Measurements from ENCODE around the gene DLG5. TPM values are rescaled to one million over a fixed set of nuclear protein-coding genes. Genes with fewer than 3 reads are reported as not detected.

Gene DLG5
- total and polyA plus RNA-seq, 4 donors: 1.2 to 7.1 (median 4.6) TPM

DNA sequence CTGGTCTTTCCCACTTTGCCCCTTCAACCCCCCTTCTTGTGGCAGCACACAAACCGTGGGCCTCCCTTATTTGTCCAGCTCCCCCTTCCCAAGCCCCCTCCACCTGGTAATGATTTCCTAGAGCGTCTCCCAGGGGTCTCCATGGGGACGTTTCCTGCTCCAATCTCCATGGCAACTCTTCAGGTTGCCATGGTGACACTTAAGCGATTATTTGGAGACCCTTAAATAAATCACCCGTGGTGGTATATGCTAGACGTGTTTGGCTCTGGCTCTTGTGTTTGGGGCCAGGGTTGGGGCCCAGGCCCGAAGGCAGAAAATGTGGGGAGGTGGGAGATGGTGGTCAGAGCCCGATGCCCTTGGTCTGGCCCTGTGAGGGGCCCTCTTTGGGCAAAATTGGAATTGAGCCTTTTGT lies 41.1 kb upstream of the DLG5 start (continued):
- TF ChIP-seq, protein P1, sequence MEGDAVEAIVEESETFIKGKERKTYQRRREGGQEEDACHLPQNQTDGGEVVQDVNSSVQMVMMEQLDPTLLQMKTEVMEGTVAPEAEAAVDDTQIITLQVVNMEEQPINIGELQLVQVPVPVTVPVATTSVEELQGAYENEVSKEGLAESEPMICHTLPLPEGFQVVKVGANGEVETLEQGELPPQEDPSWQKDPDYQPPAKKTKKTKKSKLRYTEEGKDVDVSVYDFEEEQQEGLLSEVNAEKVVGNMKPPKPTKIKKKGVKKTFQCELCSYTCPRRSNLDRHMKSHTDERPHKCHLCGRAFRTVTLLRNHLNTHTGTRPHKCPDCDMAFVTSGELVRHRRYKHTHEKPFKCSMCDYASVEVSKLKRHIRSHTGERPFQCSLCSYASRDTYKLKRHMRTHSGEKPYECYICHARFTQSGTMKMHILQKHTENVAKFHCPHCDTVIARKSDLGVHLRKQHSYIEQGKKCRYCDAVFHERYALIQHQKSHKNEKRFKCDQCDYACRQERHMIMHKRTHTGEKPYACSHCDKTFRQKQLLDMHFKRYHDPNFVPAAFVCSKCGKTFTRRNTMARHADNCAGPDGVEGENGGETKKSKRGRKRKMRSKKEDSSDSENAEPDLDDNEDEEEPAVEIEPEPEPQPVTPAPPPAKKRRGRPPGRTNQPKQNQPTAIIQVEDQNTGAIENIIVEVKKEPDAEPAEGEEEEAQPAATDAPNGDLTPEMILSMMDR (IDR thresholded peaks at IDR 0.05; ENCODE audit: low read depth, low read length, missing input control): no peak
- TF ChIP-seq, protein P2, sequence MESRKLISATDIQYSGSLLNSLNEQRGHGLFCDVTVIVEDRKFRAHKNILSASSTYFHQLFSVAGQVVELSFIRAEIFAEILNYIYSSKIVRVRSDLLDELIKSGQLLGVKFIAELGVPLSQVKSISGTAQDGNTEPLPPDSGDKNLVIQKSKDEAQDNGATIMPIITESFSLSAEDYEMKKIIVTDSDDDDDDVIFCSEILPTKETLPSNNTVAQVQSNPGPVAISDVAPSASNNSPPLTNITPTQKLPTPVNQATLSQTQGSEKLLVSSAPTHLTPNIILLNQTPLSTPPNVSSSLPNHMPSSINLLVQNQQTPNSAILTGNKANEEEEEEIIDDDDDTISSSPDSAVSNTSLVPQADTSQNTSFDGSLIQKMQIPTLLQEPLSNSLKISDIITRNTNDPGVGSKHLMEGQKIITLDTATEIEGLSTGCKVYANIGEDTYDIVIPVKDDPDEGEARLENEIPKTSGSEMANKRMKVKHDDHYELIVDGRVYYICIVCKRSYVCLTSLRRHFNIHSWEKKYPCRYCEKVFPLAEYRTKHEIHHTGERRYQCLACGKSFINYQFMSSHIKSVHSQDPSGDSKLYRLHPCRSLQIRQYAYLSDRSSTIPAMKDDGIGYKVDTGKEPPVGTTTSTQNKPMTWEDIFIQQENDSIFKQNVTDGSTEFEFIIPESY (IDR thresholded peaks at IDR 0.05): no peak
- TF ChIP-seq RAD21 (IDR thresholded peaks at IDR 0.05): no peak

DNA sequence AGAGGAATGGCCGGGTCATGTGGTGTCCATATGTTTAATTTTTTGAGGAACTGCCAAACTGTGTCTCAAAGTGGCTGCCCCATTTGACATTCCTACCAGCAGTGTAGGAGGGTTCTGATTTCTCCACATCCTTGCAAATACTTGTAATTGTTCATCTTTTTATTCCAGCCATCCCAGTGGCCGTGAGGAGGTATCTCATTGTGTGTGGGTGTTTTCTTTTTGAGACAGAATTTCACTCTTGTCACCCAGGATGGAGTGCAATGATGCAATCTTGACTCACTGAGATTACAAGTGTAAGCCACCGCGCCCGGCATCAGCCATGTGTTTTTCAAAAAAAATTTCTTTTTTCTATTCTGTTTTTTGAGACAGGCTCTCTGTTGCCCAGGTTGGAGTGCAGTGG lies 38.7 kb upstream of the DLG5 start:
- WGBS: 93% methylated on average over 5 of the region's 5 CpGs
- no peaks in the 10 kb centered on the region for H3K9me3 ChIP-seq (ENCODE audit: control insufficient read depth in 4 of 4, low read length in 3 of 4)
- DNase-seq (ENCODE audit: low spot score): no peak
- H3K9ac ChIP-seq (ENCODE audit: low read depth in 1 of 2, low read length in 2 of 2): no peak overlapping the region
- no peaks in the 10 kb centered on the region for H3K36me3 ChIP-seq (ENCODE audit: control insufficient read depth in 4 of 4, insufficient read depth in 3 of 4, low read depth in 1 of 4, low read length in 3 of 4)
- H3K4me1 ChIP-seq (ENCODE audit: control insufficient read depth in 4 of 4, insufficient read depth in 4 of 4, low read length in 3 of 4): no peaks in the 10 kb centered on the region
- TF ChIP-seq HNF4G (IDR thresholded peaks at IDR 0.05): no peak
- TF ChIP-seq, protein P3, sequence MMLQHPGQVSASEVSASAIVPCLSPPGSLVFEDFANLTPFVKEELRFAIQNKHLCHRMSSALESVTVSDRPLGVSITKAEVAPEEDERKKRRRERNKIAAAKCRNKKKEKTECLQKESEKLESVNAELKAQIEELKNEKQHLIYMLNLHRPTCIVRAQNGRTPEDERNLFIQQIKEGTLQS (IDR thresholded peaks at IDR 0.05): no peak
- TF ChIP-seq, protein P4, sequence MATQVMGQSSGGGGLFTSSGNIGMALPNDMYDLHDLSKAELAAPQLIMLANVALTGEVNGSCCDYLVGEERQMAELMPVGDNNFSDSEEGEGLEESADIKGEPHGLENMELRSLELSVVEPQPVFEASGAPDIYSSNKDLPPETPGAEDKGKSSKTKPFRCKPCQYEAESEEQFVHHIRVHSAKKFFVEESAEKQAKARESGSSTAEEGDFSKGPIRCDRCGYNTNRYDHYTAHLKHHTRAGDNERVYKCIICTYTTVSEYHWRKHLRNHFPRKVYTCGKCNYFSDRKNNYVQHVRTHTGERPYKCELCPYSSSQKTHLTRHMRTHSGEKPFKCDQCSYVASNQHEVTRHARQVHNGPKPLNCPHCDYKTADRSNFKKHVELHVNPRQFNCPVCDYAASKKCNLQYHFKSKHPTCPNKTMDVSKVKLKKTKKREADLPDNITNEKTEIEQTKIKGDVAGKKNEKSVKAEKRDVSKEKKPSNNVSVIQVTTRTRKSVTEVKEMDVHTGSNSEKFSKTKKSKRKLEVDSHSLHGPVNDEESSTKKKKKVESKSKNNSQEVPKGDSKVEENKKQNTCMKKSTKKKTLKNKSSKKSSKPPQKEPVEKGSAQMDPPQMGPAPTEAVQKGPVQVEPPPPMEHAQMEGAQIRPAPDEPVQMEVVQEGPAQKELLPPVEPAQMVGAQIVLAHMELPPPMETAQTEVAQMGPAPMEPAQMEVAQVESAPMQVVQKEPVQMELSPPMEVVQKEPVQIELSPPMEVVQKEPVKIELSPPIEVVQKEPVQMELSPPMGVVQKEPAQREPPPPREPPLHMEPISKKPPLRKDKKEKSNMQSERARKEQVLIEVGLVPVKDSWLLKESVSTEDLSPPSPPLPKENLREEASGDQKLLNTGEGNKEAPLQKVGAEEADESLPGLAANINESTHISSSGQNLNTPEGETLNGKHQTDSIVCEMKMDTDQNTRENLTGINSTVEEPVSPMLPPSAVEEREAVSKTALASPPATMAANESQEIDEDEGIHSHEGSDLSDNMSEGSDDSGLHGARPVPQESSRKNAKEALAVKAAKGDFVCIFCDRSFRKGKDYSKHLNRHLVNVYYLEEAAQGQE (IDR thresholded peaks at IDR 0.05): no peak
- TF ChIP-seq JUND (IDR thresholded peaks at IDR 0.05): no peak
- TF ChIP-seq SP1 (IDR thresholded peaks at IDR 0.05): no peak
- TF ChIP-seq FOXA2 (IDR thresholded peaks at IDR 0.05): no peak
- TF ChIP-seq HNF4A (conservative IDR thresholded peaks at IDR 0.05): no peak
- TF ChIP-seq RAD21 (IDR thresholded peaks at IDR 0.05): no peak
- TF ChIP-seq, protein P2 (IDR thresholded peaks at IDR 0.05): no peak
- TF ChIP-seq EGR1 (IDR thresholded peaks at IDR 0.05; ENCODE audit: low read depth in 2 of 2): no peak
- TF ChIP-seq RXRA (IDR thresholded peaks at IDR 0.05): no peak
- TF ChIP-seq YY1 (IDR thresholded peaks at IDR 0.05): no peak
- no peak for TF ChIP-seq FOXA1 (IDR thresholded peaks at IDR 0.05)
- no peak for TF ChIP-seq TAF1 (conservative IDR thresholded peaks at IDR 0.05)
- TF ChIP-seq NR2F2 (IDR thresholded peaks at IDR 0.05): no peak
- no peak for TF ChIP-seq GABPA (IDR thresholded peaks at IDR 0.05 in 1 of 2, conservative IDR thresholded peaks at IDR 0.05 in 1 of 2)
- TF ChIP-seq, protein P1 (IDR thresholded peaks at IDR 0.05; ENCODE audit: low read depth, low read length, missing input control): no peak
- TF ChIP-seq, protein P5, sequence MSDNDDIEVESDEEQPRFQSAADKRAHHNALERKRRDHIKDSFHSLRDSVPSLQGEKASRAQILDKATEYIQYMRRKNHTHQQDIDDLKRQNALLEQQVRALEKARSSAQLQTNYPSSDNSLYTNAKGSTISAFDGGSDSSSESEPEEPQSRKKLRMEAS (IDR thresholded peaks at IDR 0.05): no peak
- H3K27ac ChIP-seq (ENCODE audit: low read depth in 1 of 2, low read length in 2 of 2): no peak overlapping the region
- H3K4me3 ChIP-seq (ENCODE audit: low read depth in 1 of 3, low read length in 3 of 3): no peak overlapping the region
- H3K27me3 ChIP-seq (ENCODE audit: control insufficient read depth in 4 of 4, insufficient read depth in 4 of 4, low read length in 3 of 4): no peaks in the 10 kb centered on the region
